Osteoblast (primary cell): ENCODE results near the gene ADGRL3. TPM values are rescaled to one million over a fixed set of nuclear protein-coding genes. Genes with fewer than 3 reads are reported as not detected.

Experiments used
- DNase-seq: peaks from one replicate; pipeline ENCODE4 v3.0.0; 2011; ENCODE audit warnings: low spot score, mixed read lengths; ENCODE audit not compliant: insufficient read length; ENCODE audit errors: missing footprints
- H2AFZ ChIP-seq: 2 replicates; pipeline ENCODE4 v1.6.0; 2011; ENCODE audit warnings: mild to moderate bottlenecking, low read length
- H3K27ac ChIP-seq: 2 replicates; pipeline ENCODE4 v1.5.1; 2011; ENCODE audit warnings: mild to moderate bottlenecking, low read depth, low read length, moderate library complexity
- H3K27me3 ChIP-seq: 2 replicates; pipeline ENCODE4 v1.6.0; 2012; ENCODE audit warnings: mild to moderate bottlenecking, control low read depth, inconsistent platforms, low read length, moderate library complexity; ENCODE audit not compliant: insufficient read depth
- H3K36me3 ChIP-seq: 2 replicates; pipeline ENCODE4 v1.5.1; 2011; ENCODE audit warnings: mild to moderate bottlenecking, low read length, control low read depth, moderate library complexity; ENCODE audit not compliant: insufficient read depth
- H3K4me1 ChIP-seq: 2 replicates; pipeline ENCODE4 v1.5.1; 2011; ENCODE audit warnings: mild to moderate bottlenecking, low read length, control low read depth, moderate library complexity; ENCODE audit not compliant: insufficient read depth
- H3K4me2 ChIP-seq: 2 replicates; pipeline ENCODE4 v1.6.0; 2011; ENCODE audit warnings: mild to moderate bottlenecking, low read length; ENCODE audit not compliant: insufficient read depth
- H3K4me3 ChIP-seq: fragments of 200-600 bp; sonication (generic); 3 replicates; pipeline ENCODE4 v1.5.1; 2012; ENCODE audit warnings: mild to moderate bottlenecking, low read length, inconsistent platforms; ENCODE audit not compliant: insufficient read depth
- H3K79me2 ChIP-seq: 2 replicates; pipeline ENCODE4 v1.6.0; 2012; ENCODE audit warnings: mild to moderate bottlenecking, low read length, control low read depth, inconsistent platforms; ENCODE audit not compliant: insufficient read depth
- H3K9me3 ChIP-seq: 2 replicates; pipeline ENCODE4 v1.5.1; 2011; ENCODE audit warnings: low read depth, low read length, control low read depth
- H4K20me1 ChIP-seq: 2 replicates; pipeline ENCODE4 v1.6.0; 2012; ENCODE audit warnings: mild to moderate bottlenecking, low read length, control low read depth; ENCODE audit not compliant: insufficient read depth
- total RNA-seq: library from RNA; depleted of rRNA; stranded (reverse); fragments of >200 nt; gene quantifications from 2 replicates; pipeline ENCODE4 v1.2.3, GENCODE V29; 2012
- TF ChIP-seq, protein P1 (sequence below): IDR thresholded peaks from 2 replicates; pipeline ENCODE4 v1.5.1; 2011; ENCODE audit warnings: mild to moderate bottlenecking, low read depth, low read length, moderate library complexity; ENCODE audit errors: extremely low read depth

ADGRL3 gene
- total RNA-seq, 1 donor = not detected

DNA sequence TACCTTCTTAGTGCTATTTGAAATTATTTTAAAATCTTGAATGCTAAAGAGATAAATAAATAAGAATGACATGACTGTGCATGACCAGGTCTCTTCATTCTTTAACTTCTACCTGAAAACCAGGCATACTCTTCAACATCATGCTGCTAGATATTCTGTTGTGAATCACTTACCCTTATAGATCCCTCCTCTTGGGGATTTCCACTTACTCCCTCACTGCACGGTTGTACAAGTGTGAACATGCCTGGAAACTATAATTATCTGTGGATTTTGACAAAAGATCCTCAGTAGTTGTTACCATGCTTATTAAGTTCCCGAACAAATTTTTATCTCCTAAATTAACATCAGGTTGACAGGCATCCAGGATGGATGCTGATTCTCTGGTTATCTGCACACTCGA is 54.3 kb downstream of the ADGRL3 start:
- no peak overlapping the region for H3K4me3 ChIP-seq
- H2AFZ ChIP-seq = no peak overlapping the region
- no peaks in the 10 kb centered on the region for H3K27me3 ChIP-seq
- no peak overlapping the region for H3K4me2 ChIP-seq
- no peaks in the 10 kb centered on the region for H3K36me3 ChIP-seq
- TF ChIP-seq, protein P1, sequence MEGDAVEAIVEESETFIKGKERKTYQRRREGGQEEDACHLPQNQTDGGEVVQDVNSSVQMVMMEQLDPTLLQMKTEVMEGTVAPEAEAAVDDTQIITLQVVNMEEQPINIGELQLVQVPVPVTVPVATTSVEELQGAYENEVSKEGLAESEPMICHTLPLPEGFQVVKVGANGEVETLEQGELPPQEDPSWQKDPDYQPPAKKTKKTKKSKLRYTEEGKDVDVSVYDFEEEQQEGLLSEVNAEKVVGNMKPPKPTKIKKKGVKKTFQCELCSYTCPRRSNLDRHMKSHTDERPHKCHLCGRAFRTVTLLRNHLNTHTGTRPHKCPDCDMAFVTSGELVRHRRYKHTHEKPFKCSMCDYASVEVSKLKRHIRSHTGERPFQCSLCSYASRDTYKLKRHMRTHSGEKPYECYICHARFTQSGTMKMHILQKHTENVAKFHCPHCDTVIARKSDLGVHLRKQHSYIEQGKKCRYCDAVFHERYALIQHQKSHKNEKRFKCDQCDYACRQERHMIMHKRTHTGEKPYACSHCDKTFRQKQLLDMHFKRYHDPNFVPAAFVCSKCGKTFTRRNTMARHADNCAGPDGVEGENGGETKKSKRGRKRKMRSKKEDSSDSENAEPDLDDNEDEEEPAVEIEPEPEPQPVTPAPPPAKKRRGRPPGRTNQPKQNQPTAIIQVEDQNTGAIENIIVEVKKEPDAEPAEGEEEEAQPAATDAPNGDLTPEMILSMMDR = no peak
- H3K4me1 ChIP-seq = no peaks in the 10 kb centered on the region
- no peak overlapping the region for H3K27ac ChIP-seq
- H4K20me1 ChIP-seq = no peaks in the 10 kb centered on the region
- no peaks in the 10 kb centered on the region for H3K79me2 ChIP-seq
- no peaks in the 10 kb centered on the region for H3K9me3 ChIP-seq
- no peak for DNase-seq

DNA sequence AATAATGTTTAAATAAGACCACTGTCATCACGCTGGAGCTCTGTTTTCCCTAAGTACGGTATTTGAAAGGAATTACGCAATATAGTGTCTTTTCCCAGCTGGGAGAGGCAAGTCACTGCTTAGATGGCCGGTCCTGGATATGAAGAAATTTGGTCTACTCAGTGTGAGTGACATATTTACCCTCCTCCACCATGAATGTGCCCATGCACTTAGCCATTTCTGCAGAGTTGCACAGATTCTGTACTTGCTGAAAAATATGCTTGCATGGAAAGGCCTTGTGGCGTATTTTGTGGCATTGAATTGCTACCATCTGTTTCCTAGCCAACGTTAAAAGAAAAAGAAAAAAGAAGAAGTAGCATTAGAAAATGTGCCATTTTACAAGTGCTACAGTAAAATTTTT is 73.1 kb downstream of the ADGRL3 start:
- no peak overlapping the region for H3K4me2 ChIP-seq
- H3K9me3 ChIP-seq = no peaks in the 10 kb centered on the region
- TF ChIP-seq, protein P1 = no peak
- H3K79me2 ChIP-seq = no peaks in the 10 kb centered on the region
- no peak overlapping the region for H3K27ac ChIP-seq
- H3K4me1 ChIP-seq = no peaks in the 10 kb centered on the region
- H3K36me3 ChIP-seq = no peaks in the 10 kb centered on the region
- H4K20me1 ChIP-seq = no peaks in the 10 kb centered on the region
- H3K4me3 ChIP-seq = no peak overlapping the region
- no peaks in the 10 kb centered on the region for H3K27me3 ChIP-seq
- H2AFZ ChIP-seq = no peak overlapping the region
- DNase-seq = no peak

GRCh38 chr4:61274286-61274685 is 74.2 kb downstream of the ADGRL3 start:
- no peaks in the 10 kb centered on the region for H3K79me2 ChIP-seq
- H3K4me3 ChIP-seq = no peak overlapping the region
- no peak overlapping the region for H3K27ac ChIP-seq
- H2AFZ ChIP-seq = no peak overlapping the region
- H3K27me3 ChIP-seq = no peaks in the 10 kb centered on the region
- H4K20me1 ChIP-seq = no peaks in the 10 kb centered on the region
- H3K4me2 ChIP-seq = no peak overlapping the region
- H3K36me3 ChIP-seq = no peaks in the 10 kb centered on the region
- no peaks in the 10 kb centered on the region for H3K4me1 ChIP-seq
- H3K9me3 ChIP-seq = no peaks in the 10 kb centered on the region
- TF ChIP-seq, protein P1 = no peak
- no peak for DNase-seq

DNA sequence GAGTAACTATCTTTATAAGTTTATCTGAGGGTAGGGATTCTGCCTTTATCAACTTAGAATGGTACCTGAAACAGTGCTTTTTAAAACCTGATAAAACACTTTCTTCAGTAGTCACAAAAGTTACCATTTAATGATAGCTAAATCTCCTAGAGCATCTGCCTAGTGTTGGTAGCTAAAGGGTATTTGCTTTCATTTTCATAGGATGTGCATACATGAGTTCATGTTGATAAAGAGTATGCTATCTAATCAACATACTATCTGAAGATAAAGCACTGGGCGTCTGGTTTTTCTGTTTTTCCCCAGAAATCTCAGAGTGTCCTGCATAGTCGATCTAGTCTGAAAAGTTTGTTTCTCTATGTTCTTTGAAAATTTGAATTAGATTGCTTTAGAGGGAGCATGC is 75.1 kb downstream of the ADGRL3 start:
- no peaks in the 10 kb centered on the region for H3K4me1 ChIP-seq
- no peaks in the 10 kb centered on the region for H3K36me3 ChIP-seq
- H3K79me2 ChIP-seq = no peaks in the 10 kb centered on the region
- TF ChIP-seq, protein P1 = no peak
- H2AFZ ChIP-seq = no peak overlapping the region
- H4K20me1 ChIP-seq = no peaks in the 10 kb centered on the region
- DNase-seq = no peak
- no peaks in the 10 kb centered on the region for H3K9me3 ChIP-seq
- no peaks in the 10 kb centered on the region for H3K27me3 ChIP-seq
- no peak overlapping the region for H3K27ac ChIP-seq
- H3K4me2 ChIP-seq = no peak overlapping the region
- H3K4me3 ChIP-seq = no peak overlapping the region
